Measurements from ENCODE around the gene RUBCN. TPM values are rescaled to one million over a fixed set of nuclear protein-coding genes. Genes with fewer than 3 reads are reported as not detected.
A peak's percentile ranks its signal among the peaks of the same experiment; 100 is the strongest.
"Not testable (repeated sequence)": the region's sequence is repeated elsewhere in the genome, so short reads cannot be mapped to it uniquely, and the experiment has no call there.

The RUBCN gene
- total RNA-seq, 1 experiment from 2014 or later: 87.0 TPM

- not testable (repeated sequence) for H3K9ac ChIP-seq (ENCODE audit: low read length); H3K9me3 ChIP-seq (ENCODE audit: low read length); H3K9me2 ChIP-seq (replicated peaks; ENCODE audit: insufficient read depth, low read length); H4K20me1 ChIP-seq (ENCODE audit: insufficient read depth, low read depth, low read length); H3K27ac ChIP-seq (ENCODE audit: low read length); DNase-seq; H3K4me3 ChIP-seq (ENCODE audit: low read length); H2AFZ ChIP-seq (ENCODE audit: low read length); H3K27me3 ChIP-seq (ENCODE audit: low read length); H3K4me2 ChIP-seq (ENCODE audit: low read depth, low read length, poor library complexity, severe bottlenecking)
- Histone ChIP-seq H3K4me1 (ENCODE audit: low read length) (peaks cover 24% of the 10 kb centered on the region), H3K79me2 (ENCODE audit: low read length) (peaks cover 78% of the 10 kb centered on the region), H3K36me3 (ENCODE audit: insufficient read depth, low read length) (peaks cover 28% of the 10 kb centered on the region)
Observed at GRCh38 chr3:197730770-197731169, 5.9 kb downstream of the RUBCN start.

GRCh38 chr3:197730200-197730599 lies 6.5 kb downstream of the RUBCN start:
- Histone ChIP-seq H3K79me2 (ENCODE audit: low read length) (peaks cover 79% of the 10 kb centered on the region), H2AFZ (ENCODE audit: low read length) (no peak overlapping the region), H3K27me3 (ENCODE audit: low read length) (no peaks in the 10 kb centered on the region), H3K9ac (ENCODE audit: low read length) (no peak overlapping the region), H4K20me1 (ENCODE audit: insufficient read depth, low read depth, low read length) (no peaks in the 10 kb centered on the region), H3K27ac (ENCODE audit: low read length) (peak overlapping the region; percentile 29; the same call in 1 of the 2 replicates), H3K4me3 (ENCODE audit: low read length) (no peak overlapping the region), H3K36me3 (ENCODE audit: insufficient read depth, low read length) (peaks cover 29% of the 10 kb centered on the region), H3K9me3 (ENCODE audit: low read length) (no peaks in the 10 kb centered on the region), H3K4me1 (ENCODE audit: low read length) (peaks cover 18% of the 10 kb centered on the region), H3K4me2 (ENCODE audit: low read depth, low read length, poor library complexity, severe bottlenecking) (no peak overlapping the region), H3K9me2 (replicated peaks; ENCODE audit: insufficient read depth, low read length) (no peaks in the 10 kb centered on the region)
- no peak for DNase-seq

GRCh38 chr3:197728487-197728886 lies 8.2 kb downstream of the RUBCN start:
- peaks cover 15% of the 10 kb centered on the region for H3K4me1 ChIP-seq (ENCODE audit: low read length)
- no peaks in the 10 kb centered on the region for H3K27me3 ChIP-seq (ENCODE audit: low read length)
- H3K36me3 ChIP-seq (ENCODE audit: insufficient read depth, low read length): peaks cover 34% of the 10 kb centered on the region
- H3K9ac ChIP-seq (ENCODE audit: low read length): no peak overlapping the region
- no peak overlapping the region for H3K4me3 ChIP-seq (ENCODE audit: low read length)
- H3K27ac ChIP-seq (ENCODE audit: low read length): no peak overlapping the region
- H3K9me3 ChIP-seq (ENCODE audit: low read length): no peaks in the 10 kb centered on the region
- peaks cover 85% of the 10 kb centered on the region for H3K79me2 ChIP-seq (ENCODE audit: low read length)
- H2AFZ ChIP-seq (ENCODE audit: low read length): no peak overlapping the region
- no peak overlapping the region for H3K4me2 ChIP-seq (ENCODE audit: low read depth, low read length, poor library complexity, severe bottlenecking)
- no peaks in the 10 kb centered on the region for H4K20me1 ChIP-seq (ENCODE audit: insufficient read depth, low read depth, low read length)
- DNase-seq: no peak
- H3K9me2 ChIP-seq (replicated peaks; ENCODE audit: insufficient read depth, low read length): no peaks in the 10 kb centered on the region

GRCh38 chr3:197727878-197728277 lies 8.8 kb downstream of the RUBCN start:
- H3K4me3 ChIP-seq (ENCODE audit: low read length); DNase-seq; H3K4me2 ChIP-seq (ENCODE audit: low read depth, low read length, poor library complexity, severe bottlenecking); H4K20me1 ChIP-seq (ENCODE audit: insufficient read depth, low read depth, low read length); H2AFZ ChIP-seq (ENCODE audit: low read length); H3K9me3 ChIP-seq (ENCODE audit: low read length); H3K27me3 ChIP-seq (ENCODE audit: low read length); H3K9me2 ChIP-seq (replicated peaks; ENCODE audit: insufficient read depth, low read length); H3K27ac ChIP-seq (ENCODE audit: low read length); H3K9ac ChIP-seq (ENCODE audit: low read length): not testable (repeated sequence)
- Histone ChIP-seq H3K79me2 (ENCODE audit: low read length) (peaks cover 85% of the 10 kb centered on the region), H3K36me3 (ENCODE audit: insufficient read depth, low read length) (peaks cover 35% of the 10 kb centered on the region), H3K4me1 (ENCODE audit: low read length) (peaks cover 13% of the 10 kb centered on the region)

- Histone ChIP-seq H3K9ac (ENCODE audit: low read length) (no peak overlapping the region), H2AFZ (ENCODE audit: low read length) (no peak overlapping the region), H3K9me3 (ENCODE audit: low read length) (no peaks in the 10 kb centered on the region; the same call in 1 of the 2 replicates), H3K79me2 (ENCODE audit: low read length) (peaks cover 93% of the 10 kb centered on the region), H3K36me3 (ENCODE audit: insufficient read depth, low read length) (peaks cover 36% of the 10 kb centered on the region), H4K20me1 (ENCODE audit: insufficient read depth, low read depth, low read length) (no peaks in the 10 kb centered on the region), H3K27ac (ENCODE audit: low read length) (no peak overlapping the region), H3K4me1 (ENCODE audit: low read length) (peaks cover 31% of the 10 kb centered on the region), H3K4me2 (ENCODE audit: low read depth, low read length, poor library complexity, severe bottlenecking) (no peak overlapping the region), H3K9me2 (replicated peaks; ENCODE audit: insufficient read depth, low read length) (no peaks in the 10 kb centered on the region), H3K27me3 (ENCODE audit: low read length) (no peaks in the 10 kb centered on the region), H3K4me3 (ENCODE audit: low read length) (no peak overlapping the region)
- no peak for DNase-seq
Observed at GRCh38 chr3:197722734-197723133, 14.0 kb downstream of the RUBCN start.

- Histone ChIP-seq H3K36me3 (ENCODE audit: insufficient read depth, low read length) (peaks cover 35% of the 10 kb centered on the region), H3K79me2 (ENCODE audit: low read length) (peaks cover 95% of the 10 kb centered on the region)
- DNase-seq: no peak
Observed at GRCh38 chr3:197720694-197721093, 16.0 kb downstream of the RUBCN start.

GRCh38 chr3:197718891-197719290 lies 17.8 kb downstream of the RUBCN start:
- Histone ChIP-seq H3K36me3 (ENCODE audit: insufficient read depth, low read length) (peaks cover 31% of the 10 kb centered on the region), H3K4me2 (ENCODE audit: low read depth, low read length, poor library complexity, severe bottlenecking) (no peak overlapping the region), H2AFZ (ENCODE audit: low read length) (no peak overlapping the region), H3K4me3 (ENCODE audit: low read length) (no peak overlapping the region), H3K79me2 (ENCODE audit: low read length) (peaks cover 94% of the 10 kb centered on the region), H3K4me1 (ENCODE audit: low read length) (peaks cover 37% of the 10 kb centered on the region), H4K20me1 (ENCODE audit: insufficient read depth, low read depth, low read length) (no peaks in the 10 kb centered on the region), H3K27ac (ENCODE audit: low read length) (no peak overlapping the region), H3K27me3 (ENCODE audit: low read length) (no peaks in the 10 kb centered on the region), H3K9me2 (replicated peaks; ENCODE audit: insufficient read depth, low read length) (no peaks in the 10 kb centered on the region), H3K9ac (ENCODE audit: low read length) (no peak overlapping the region), H3K9me3 (ENCODE audit: low read length) (no peaks in the 10 kb centered on the region; the same call in 1 of the 2 replicates)
- no peak for DNase-seq

More at GRCh38 chr3:197720694-197721093, 16.0 kb downstream of the RUBCN start:
- no peak overlapping the region for H3K4me2 ChIP-seq (ENCODE audit: low read depth, low read length, poor library complexity, severe bottlenecking)
- no peaks in the 10 kb centered on the region for H4K20me1 ChIP-seq (ENCODE audit: insufficient read depth, low read depth, low read length)
- H3K9me2 ChIP-seq (replicated peaks; ENCODE audit: insufficient read depth, low read length): no peaks in the 10 kb centered on the region
- no peak overlapping the region for H3K9ac ChIP-seq (ENCODE audit: low read length)
- H3K9me3 ChIP-seq (ENCODE audit: low read length): no peaks in the 10 kb centered on the region; the same call in 1 of the 2 replicates
- no peak overlapping the region for H3K4me3 ChIP-seq (ENCODE audit: low read length)
- H3K4me1 ChIP-seq (ENCODE audit: low read length): peaks cover 36% of the 10 kb centered on the region
- H3K27me3 ChIP-seq (ENCODE audit: low read length): no peaks in the 10 kb centered on the region
- H2AFZ ChIP-seq (ENCODE audit: low read length): no peak overlapping the region
- H3K27ac ChIP-seq (ENCODE audit: low read length): no peak overlapping the region

GRCh38 chr3:197714251-197714650 lies 22.5 kb downstream of the RUBCN start:
- Histone ChIP-seq H3K9me2 (replicated peaks; ENCODE audit: insufficient read depth, low read length) (no peaks in the 10 kb centered on the region), H2AFZ (ENCODE audit: low read length) (no peak overlapping the region), H3K4me3 (ENCODE audit: low read length) (no peak overlapping the region), H3K4me2 (ENCODE audit: low read depth, low read length, poor library complexity, severe bottlenecking) (peak overlapping the region; percentile 84), H3K9ac (ENCODE audit: low read length) (no peak overlapping the region), H3K27ac (ENCODE audit: low read length) (peak overlapping the region; percentile 95), H3K79me2 (ENCODE audit: low read length) (peaks cover 86% of the 10 kb centered on the region), H3K9me3 (ENCODE audit: low read length) (no peaks in the 10 kb centered on the region), H4K20me1 (ENCODE audit: insufficient read depth, low read depth, low read length) (no peaks in the 10 kb centered on the region), H3K4me1 (ENCODE audit: low read length) (peaks cover 56% of the 10 kb centered on the region), H3K27me3 (ENCODE audit: low read length) (no peaks in the 10 kb centered on the region), H3K36me3 (ENCODE audit: insufficient read depth, low read length) (peaks cover 16% of the 10 kb centered on the region; the same call in 1 of the 2 replicates)
- DNase-seq: no peak

- H3K4me3 ChIP-seq (ENCODE audit: low read length): peak overlapping the region; percentile 59
- peaks cover 87% of the 10 kb centered on the region for H3K79me2 ChIP-seq (ENCODE audit: low read length)
- H3K9me3 ChIP-seq (ENCODE audit: low read length): no peaks in the 10 kb centered on the region
- no peaks in the 10 kb centered on the region for H4K20me1 ChIP-seq (ENCODE audit: insufficient read depth, low read depth, low read length)
- peaks cover 19% of the 10 kb centered on the region; the same call in 1 of the 2 replicates for H3K36me3 ChIP-seq (ENCODE audit: insufficient read depth, low read length)
- peaks cover 64% of the 10 kb centered on the region for H3K4me1 ChIP-seq (ENCODE audit: low read length)
- H3K4me2 ChIP-seq (ENCODE audit: low read depth, low read length, poor library complexity, severe bottlenecking): peak overlapping the region; percentile 84
- no peak for DNase-seq
- peak overlapping the region; percentile 95 for H3K27ac ChIP-seq (ENCODE audit: low read length)
- no peaks in the 10 kb centered on the region for H3K27me3 ChIP-seq (ENCODE audit: low read length)
- no peaks in the 10 kb centered on the region for H3K9me2 ChIP-seq (replicated peaks; ENCODE audit: insufficient read depth, low read length)
- no peak overlapping the region for H2AFZ ChIP-seq (ENCODE audit: low read length)
- peak overlapping the region; percentile 60 for H3K9ac ChIP-seq (ENCODE audit: low read length)
Observed at GRCh38 chr3:197713477-197713822, 23.3 kb downstream of the RUBCN start.

All from Karpas-422 (cell line).